Trophoblast cell (in vitro differentiated cells and primary cell): Measurements from ENCODE around the gene HEY2.

Experiments
- DNase-seq, 2 donors: peaks; one replicate each; pipeline ENCODE4 v3.0.0-alpha.2; 2016
- H2AFZ ChIP-seq: 2 replicates; pipeline ENCODE4 v1.6.1; 2013; ENCODE audit warnings: low read length, moderate library complexity, mild to moderate bottlenecking; ENCODE audit not compliant: insufficient read depth, poor library complexity
- H2AK5ac ChIP-seq: 2 replicates; pipeline ENCODE4 v1.6.1; 2013; ENCODE audit warnings: mild to moderate bottlenecking, low read length
- H2BK120ac ChIP-seq: 2 replicates; pipeline ENCODE4 v1.6.1; 2013; ENCODE audit warnings: low read length, mild to moderate bottlenecking, moderate library complexity; ENCODE audit not compliant: insufficient read depth, poor library complexity
- H2BK12ac ChIP-seq: 2 replicates; pipeline ENCODE4 v1.6.1; 2013; ENCODE audit warnings: mild to moderate bottlenecking, low read length, moderate library complexity
- H2BK5ac ChIP-seq: 2 replicates; pipeline ENCODE4 v1.6.1; 2013; ENCODE audit warnings: low read length, low read depth, moderate library complexity, mild to moderate bottlenecking; ENCODE audit not compliant: poor library complexity
- H3K14ac ChIP-seq: 2 replicates; pipeline ENCODE4 v1.6.1; 2013; ENCODE audit warnings: mild to moderate bottlenecking, low read length
- H3K18ac ChIP-seq: 2 replicates; pipeline ENCODE4 v1.6.1; 2013; ENCODE audit warnings: mild to moderate bottlenecking, low read length
- H3K23ac ChIP-seq: 2 replicates; pipeline ENCODE4 v1.6.1; 2013; ENCODE audit warnings: low read length
- H3K27ac ChIP-seq: 2 replicates; pipeline ENCODE4 v1.5.1; 2013; ENCODE audit warnings: low read depth, mild to moderate bottlenecking, inconsistent platforms, low read length, moderate library complexity
- H3K27me3 ChIP-seq: 2 replicates; pipeline ENCODE4 v1.6.1; 2013; ENCODE audit warnings: inconsistent platforms, mild to moderate bottlenecking, low read length, moderate library complexity; ENCODE audit not compliant: insufficient read depth
- H3K36me3 ChIP-seq, 2 experiments: 1 replicate in 1 of 2; 2 replicates in 1 of 2; pipeline ENCODE4 v1.6.1; 2013; ENCODE audit warnings: low read length in 2 of 2, mild to moderate bottlenecking in 2 of 2, moderate library complexity in 1 of 2; ENCODE audit not compliant: insufficient read depth in 2 of 2, control insufficient read depth in 1 of 2
- H3K4ac ChIP-seq: 2 replicates; pipeline ENCODE4 v1.6.1; 2013; ENCODE audit warnings: low read depth, mild to moderate bottlenecking, low read length, moderate library complexity
- H3K4me1 ChIP-seq, 2 experiments: 1 replicate in 1 of 2; 2 replicates in 1 of 2; pipeline ENCODE4 v1.6.1; 2013; ENCODE audit warnings: low read length in 2 of 2, mild to moderate bottlenecking in 2 of 2, moderate library complexity in 1 of 2; ENCODE audit not compliant: insufficient read depth in 2 of 2, control insufficient read depth in 1 of 2
- H3K4me2 ChIP-seq: 2 replicates; pipeline ENCODE4 v1.6.1; 2013; ENCODE audit warnings: inconsistent platforms, mild to moderate bottlenecking, low read length, moderate library complexity
- H3K4me3 ChIP-seq: 2 replicates; pipeline ENCODE4 v1.5.1; 2013; ENCODE audit warnings: mild to moderate bottlenecking, low read depth, low read length, inconsistent platforms
- H3K79me1 ChIP-seq: one replicate; pipeline ENCODE4 v1.6.1; 2013; ENCODE audit warnings: low read length
- H3K79me2 ChIP-seq: 2 replicates; pipeline ENCODE4 v1.6.1; 2013; ENCODE audit warnings: low read length, mild to moderate bottlenecking; ENCODE audit not compliant: control insufficient read depth, insufficient read depth, poor library complexity
- H3K9ac ChIP-seq: 2 replicates; pipeline ENCODE4 v1.6.1; 2013; ENCODE audit warnings: mild to moderate bottlenecking, low read length
- H3K9me3 ChIP-seq: 2 replicates; pipeline ENCODE4 v1.6.1; 2013; ENCODE audit warnings: low read depth, mild to moderate bottlenecking, control low read depth, inconsistent platforms, low read length; ENCODE audit not compliant: insufficient read depth
- H4K12ac ChIP-seq: 2 replicates; pipeline ENCODE4 v1.6.1; 2013; ENCODE audit warnings: low read depth, mild to moderate bottlenecking, low read length, moderate library complexity
- H4K8ac ChIP-seq: 2 replicates; pipeline ENCODE4 v1.6.1; 2013; ENCODE audit warnings: low read depth, mild to moderate bottlenecking, low read length, moderate library complexity
- H4K91ac ChIP-seq: one replicate; pipeline ENCODE4 v1.6.1; 2013; ENCODE audit warnings: low read depth, mild to moderate bottlenecking, low read length, moderate library complexity
- WGBS: extraction: QIAGEN DNeasy Blood & Tissue Kit; methylation state at CpG from one replicate; pipeline ENCODE4 v1.1.7; 2013; ENCODE audit warnings: missing lambda C conversion rate; ENCODE audit not compliant: insufficient read length, insufficient coverage; ENCODE audit errors: extremely low coverage; 5-methylcytosine and 5-hydroxymethylcytosine counted together

Gene HEY2

GRCh38 chr6:125718109-125718508 lies 31.3 kb upstream of the HEY2 start:
- Histone ChIP-seq H3K14ac (no peak overlapping the region), H2AK5ac (no peak overlapping the region), H3K9ac (no peak overlapping the region), H3K18ac (no peak overlapping the region), H3K23ac (no peak overlapping the region), H4K91ac (no peak overlapping the region), H3K4me2 (no peak overlapping the region), H3K9me3 (no peaks in the 10 kb centered on the region), H3K79me1 (peaks cover 3% of the 10 kb centered on the region), H4K8ac (no peak overlapping the region), H3K27ac (no peak overlapping the region), H3K4me1 (no peaks in the 10 kb centered on the region), H3K36me3 (no peaks in the 10 kb centered on the region), H3K79me2 (no peaks in the 10 kb centered on the region), H4K12ac (no peak overlapping the region), H2AFZ (no peak overlapping the region), H3K4ac (no peak overlapping the region), H2BK120ac (no peak overlapping the region), H2BK12ac (no peak overlapping the region), H2BK5ac (no peak overlapping the region), H3K27me3 (no peaks in the 10 kb centered on the region), H3K4me3 (no peak overlapping the region)
- WGBS, result no CpG with 5 or more reads among the region's 2 CpGs
- no peak for DNase-seq

DNA sequence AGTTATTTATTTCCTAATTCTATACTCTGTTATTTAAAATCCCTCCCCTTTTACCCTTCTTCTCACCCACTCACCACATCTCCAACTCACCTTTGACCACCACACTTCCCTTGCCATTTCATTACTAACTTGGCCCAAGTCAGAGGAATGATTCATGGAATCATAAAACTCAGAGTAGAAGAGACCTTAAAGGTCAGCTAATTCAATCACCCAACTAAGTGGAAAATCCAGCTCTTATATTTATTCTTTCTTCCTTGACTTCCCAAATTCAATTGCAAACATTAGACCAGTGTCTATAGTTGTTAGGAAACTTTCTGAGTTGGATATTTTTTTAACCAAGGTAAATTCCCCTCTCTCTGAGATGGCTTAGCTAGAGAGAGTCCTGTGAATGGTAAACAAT lies 26.5 kb upstream of the HEY2 start:
- no peak overlapping the region for H3K27ac ChIP-seq
- no peak overlapping the region for H2BK5ac ChIP-seq
- H2AK5ac ChIP-seq, result no peak overlapping the region
- H2BK12ac ChIP-seq, result no peak overlapping the region
- H3K4me2 ChIP-seq, result no peak overlapping the region
- no peak overlapping the region for H4K91ac ChIP-seq
- no peak overlapping the region for H2AFZ ChIP-seq
- no peak for DNase-seq
- no peaks in the 10 kb centered on the region for H3K79me2 ChIP-seq
- no peak overlapping the region for H3K9ac ChIP-seq
- H2BK120ac ChIP-seq, result no peak overlapping the region
- no peak overlapping the region for H4K8ac ChIP-seq
- H3K23ac ChIP-seq, result no peak overlapping the region
- no peaks in the 10 kb centered on the region for H3K4me1 ChIP-seq
- no peaks in the 10 kb centered on the region for H3K27me3 ChIP-seq
- H3K4ac ChIP-seq, result no peak overlapping the region
- no peaks in the 10 kb centered on the region for H3K36me3 ChIP-seq
- H3K4me3 ChIP-seq, result no peak overlapping the region
- H4K12ac ChIP-seq, result no peak overlapping the region
- no peaks in the 10 kb centered on the region for H3K9me3 ChIP-seq
- H3K18ac ChIP-seq, result no peak overlapping the region
- H3K79me1 ChIP-seq, result no peaks in the 10 kb centered on the region
- no peak overlapping the region for H3K14ac ChIP-seq

DNA sequence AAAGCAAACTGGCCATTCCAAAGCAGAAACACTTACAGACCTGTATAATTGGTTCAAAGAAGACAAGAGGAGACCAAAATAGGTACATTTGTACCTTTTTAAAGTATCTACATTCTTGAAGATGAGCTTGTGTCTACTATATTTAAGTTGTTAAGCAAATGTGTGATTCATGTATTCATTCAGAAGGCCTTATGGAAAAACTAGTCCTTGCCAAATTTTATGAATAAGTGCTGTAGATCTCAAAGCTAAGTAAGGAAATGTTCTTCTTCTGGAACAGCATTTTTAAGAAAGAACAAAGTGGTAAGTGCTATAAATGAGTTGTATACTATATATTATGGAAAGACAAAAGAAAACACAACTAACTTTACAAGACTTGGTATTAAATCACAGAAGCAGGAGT lies 22.2 kb upstream of the HEY2 start:
- Histone ChIP-seq H4K8ac (no peak overlapping the region), H2AFZ (no peak overlapping the region), H3K4ac (no peak overlapping the region)

DNA sequence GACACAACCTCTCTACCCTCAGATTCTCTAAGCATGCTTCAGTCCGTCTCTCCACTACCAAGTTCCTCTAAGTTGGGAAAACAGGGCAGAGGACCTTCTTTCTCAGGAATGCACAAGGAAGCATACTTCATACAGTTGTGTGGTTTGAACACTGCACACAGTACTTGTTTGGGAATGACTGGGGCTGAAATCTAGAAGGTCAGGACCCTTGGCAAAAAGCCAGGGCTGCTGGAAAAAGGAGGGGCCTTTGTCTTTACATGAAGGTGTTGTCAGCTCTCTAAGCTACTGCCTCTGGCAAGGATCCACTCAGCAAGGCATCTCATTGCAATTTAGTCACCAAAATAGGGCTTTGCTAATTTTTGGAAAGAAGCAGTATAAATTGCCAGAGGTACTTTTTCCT lies 20.7 kb upstream of the HEY2 start:
- H3K9ac ChIP-seq, result no peak overlapping the region
- H3K27me3 ChIP-seq, result no peaks in the 10 kb centered on the region
- H4K12ac ChIP-seq, result no peak overlapping the region
- H3K4me1 ChIP-seq, result peaks cover 4 to 6% of the 10 kb centered on the region in 2 experiments
- H3K79me1 ChIP-seq, result peaks cover 1% of the 10 kb centered on the region
- H3K27ac ChIP-seq, result peak overlapping the region; percentile 7
- no peak overlapping the region for H2AFZ ChIP-seq
- no peak overlapping the region for H3K14ac ChIP-seq
- no peaks in the 10 kb centered on the region for H3K36me3 ChIP-seq
- WGBS, result no CpG with 5 or more reads among the region's 1 CpG
- no peak overlapping the region for H3K23ac ChIP-seq
- no peaks in the 10 kb centered on the region for H3K79me2 ChIP-seq
- no peak overlapping the region for H2AK5ac ChIP-seq
- H2BK120ac ChIP-seq, result no peak overlapping the region
- no peak overlapping the region for H3K4ac ChIP-seq
- no peak overlapping the region for H3K4me3 ChIP-seq
- H3K9me3 ChIP-seq, result no peaks in the 10 kb centered on the region
- no peak overlapping the region for H3K18ac ChIP-seq
- no peak overlapping the region for H4K91ac ChIP-seq
- H4K8ac ChIP-seq, result no peak overlapping the region
- H2BK12ac ChIP-seq, result no peak overlapping the region
- no peak overlapping the region for H2BK5ac ChIP-seq
- DNase-seq, result no peak
- no peak overlapping the region for H3K4me2 ChIP-seq

More for the DNA sequence above, 22.2 kb upstream of the HEY2 start:
- no peaks in the 10 kb centered on the region for H3K79me2 ChIP-seq
- H3K79me1 ChIP-seq, result peaks cover 1% of the 10 kb centered on the region
- no peak overlapping the region for H2BK5ac ChIP-seq
- no peak overlapping the region for H3K23ac ChIP-seq
- no peaks in the 10 kb centered on the region for H3K9me3 ChIP-seq
- no peak overlapping the region for H3K18ac ChIP-seq
- H4K91ac ChIP-seq, result no peak overlapping the region
- H3K4me3 ChIP-seq, result no peak overlapping the region
- no peaks in the 10 kb centered on the region for H3K27me3 ChIP-seq
- no peak overlapping the region for H3K27ac ChIP-seq
- H3K14ac ChIP-seq, result no peak overlapping the region
- no peak overlapping the region for H2BK120ac ChIP-seq
- H2AK5ac ChIP-seq, result no peak overlapping the region
- H3K9ac ChIP-seq, result no peak overlapping the region
- no peak overlapping the region for H4K12ac ChIP-seq
- H3K36me3 ChIP-seq, result no peaks in the 10 kb centered on the region
- no peak overlapping the region for H2BK12ac ChIP-seq
- H3K4me2 ChIP-seq, result no peak overlapping the region
- H3K4me1 ChIP-seq, result peaks cover 4 to 6% of the 10 kb centered on the region in 2 experiments
- no peak for DNase-seq

GRCh38 chr6:125729983-125730382 lies 19.4 kb upstream of the HEY2 start:
- Histone ChIP-seq H4K91ac (no peak overlapping the region), H3K4me3 (no peak overlapping the region), H3K27me3 (no peaks in the 10 kb centered on the region), H2BK5ac (no peak overlapping the region), H3K23ac (no peak overlapping the region), H3K4ac (no peak overlapping the region), H3K79me2 (no peaks in the 10 kb centered on the region), H2AK5ac (no peak overlapping the region), H3K14ac (no peak overlapping the region), H3K36me3 (no peaks in the 10 kb centered on the region), H3K79me1 (peaks cover 1% of the 10 kb centered on the region), H4K12ac (no peak overlapping the region), H3K9ac (no peak overlapping the region), H2AFZ (no peak overlapping the region), H2BK120ac (no peak overlapping the region), H2BK12ac (no peak overlapping the region), H3K4me2 (no peak overlapping the region), H3K9me3 (no peaks in the 10 kb centered on the region), H4K8ac (no peak overlapping the region), H3K27ac (no peak overlapping the region), H3K4me1 (peaks cover 4 to 6% of the 10 kb centered on the region in 2 experiments), H3K18ac (no peak overlapping the region)
- DNase-seq, result no peak
- no CpG with 5 or more reads among the region's 2 CpGs for WGBS
